KMS-11 (cell line): ENCODE measurements around the gene ATP5F1A.

Source experiments
- H2AFZ ChIP-seq: fragments of 200-600 bp; sonication (generic); 2 replicates; pipeline ENCODE4 v1.6.1; 2016; ENCODE audit warnings: antibody characterized with exemption, mixed run types, low read depth
- H3K27ac ChIP-seq: fragments of 200-600 bp; sonication (generic); 2 replicates; pipeline ENCODE4 v1.6.1; 2016; ENCODE audit warnings: mild to moderate bottlenecking, mixed run types
- H3K27me3 ChIP-seq: fragments of 200-600 bp; sonication (generic); 2 replicates; pipeline ENCODE4 v1.6.1; 2017; ENCODE audit warnings: mild to moderate bottlenecking, low read depth, mixed run types, moderate library complexity; ENCODE audit not compliant: insufficient read depth
- H3K36me3 ChIP-seq: fragments of 200-600 bp; sonication (generic); 2 replicates; pipeline ENCODE4 v1.6.1; 2017; ENCODE audit warnings: mild to moderate bottlenecking, mixed run types; ENCODE audit not compliant: insufficient read depth
- H3K4me1 ChIP-seq: fragments of 200-600 bp; sonication (generic); 2 replicates; pipeline ENCODE4 v1.6.1; 2016; ENCODE audit warnings: mild to moderate bottlenecking, low read depth, mixed run types; ENCODE audit not compliant: poor library complexity, severe bottlenecking
- H3K4me2 ChIP-seq: fragments of 200-600 bp; sonication (generic); 2 replicates; pipeline ENCODE4 v1.7.0; 2016; ENCODE audit warnings: mild to moderate bottlenecking, mixed run types
- H3K4me3 ChIP-seq: fragments of 200-600 bp; sonication (generic); IDR thresholded peaks from 2 replicates; pipeline ENCODE4 v1.6.1; 2017; ENCODE audit warnings: low read depth, low read length, mixed read lengths; ENCODE audit not compliant: insufficient read depth
- H3K79me2 ChIP-seq: fragments of 200-600 bp; sonication (generic); 2 replicates; pipeline ENCODE4 v1.6.1; 2016; ENCODE audit warnings: low read depth, mixed run types; ENCODE audit not compliant: insufficient read depth
- H3K9ac ChIP-seq: fragments of 200-600 bp; sonication (generic); 2 replicates; pipeline ENCODE4 v1.6.1; 2016; ENCODE audit warnings: mild to moderate bottlenecking, mixed run types
- H4K20me1 ChIP-seq: fragments of 200-600 bp; sonication (generic); 2 replicates; pipeline ENCODE4 v1.6.1; 2016; ENCODE audit warnings: mild to moderate bottlenecking, mixed run types; ENCODE audit not compliant: insufficient read depth
- TF ChIP-seq, protein P1 (sequence below): fragments of 200-600 bp; sonication (generic); conservative IDR thresholded peaks from 2 replicates; pipeline ENCODE4 v1.6.1; 2017; ENCODE audit warnings: low read depth, mild to moderate bottlenecking, antibody characterized with exemption, low read length, moderate library complexity, mixed read lengths

ATP5F1A gene

DNA sequence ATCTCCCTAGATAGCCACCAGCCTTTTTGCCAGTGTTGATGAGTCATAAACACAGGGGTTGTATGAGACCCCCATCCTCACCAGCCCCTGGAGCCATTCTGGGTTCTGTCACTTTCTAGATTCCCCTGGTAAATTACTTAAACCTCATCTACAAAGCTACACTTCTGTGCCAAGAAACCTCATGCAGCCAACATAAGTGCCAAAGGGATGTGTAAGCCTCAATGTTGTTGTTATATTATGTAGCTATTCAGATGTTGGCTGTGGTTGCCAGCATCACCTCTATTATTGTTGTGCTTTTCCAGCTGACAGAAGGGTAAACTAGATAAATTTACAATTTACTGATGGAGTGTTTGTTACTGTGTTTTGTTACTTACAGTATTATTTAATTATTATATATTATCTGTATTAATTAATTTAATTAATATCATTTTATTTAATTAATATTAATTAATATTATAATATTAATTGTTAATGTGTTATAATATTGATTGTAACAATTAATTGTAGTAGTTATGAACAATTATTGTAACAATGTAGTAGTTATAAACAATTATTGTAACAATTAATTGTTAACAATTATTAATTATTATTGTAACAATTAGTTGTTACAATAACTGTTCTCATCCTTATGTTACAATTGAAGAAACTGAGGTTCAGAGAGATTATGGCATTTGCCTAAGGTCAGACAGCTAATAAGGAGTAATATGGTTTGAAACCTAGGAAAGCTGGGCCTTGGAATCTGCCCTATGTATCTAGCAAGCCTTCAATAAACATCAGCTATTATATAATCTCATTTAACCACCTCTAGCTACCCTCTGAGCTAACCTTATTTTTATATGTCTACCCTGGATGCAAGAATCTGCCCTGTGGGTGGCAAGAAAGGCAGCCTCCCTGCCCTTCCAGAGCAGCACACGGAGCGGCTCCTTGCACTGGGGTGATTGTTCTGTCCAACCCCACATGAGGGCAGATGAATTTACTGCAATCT is 62.1 kb downstream of the ATP5F1A start:
- Histone ChIP-seq H3K27ac (no peak overlapping the region), H3K4me2 (no peak overlapping the region), H3K4me3 (no peak overlapping the region), H3K4me1 (no peaks in the 10 kb centered on the region), H4K20me1 (no peaks in the 10 kb centered on the region), H3K79me2 (no peaks in the 10 kb centered on the region), H3K36me3 (no peaks in the 10 kb centered on the region), H3K27me3 (no peaks in the 10 kb centered on the region), H2AFZ (no peak overlapping the region), H3K9ac (no peak overlapping the region)
- TF ChIP-seq, protein P1, sequence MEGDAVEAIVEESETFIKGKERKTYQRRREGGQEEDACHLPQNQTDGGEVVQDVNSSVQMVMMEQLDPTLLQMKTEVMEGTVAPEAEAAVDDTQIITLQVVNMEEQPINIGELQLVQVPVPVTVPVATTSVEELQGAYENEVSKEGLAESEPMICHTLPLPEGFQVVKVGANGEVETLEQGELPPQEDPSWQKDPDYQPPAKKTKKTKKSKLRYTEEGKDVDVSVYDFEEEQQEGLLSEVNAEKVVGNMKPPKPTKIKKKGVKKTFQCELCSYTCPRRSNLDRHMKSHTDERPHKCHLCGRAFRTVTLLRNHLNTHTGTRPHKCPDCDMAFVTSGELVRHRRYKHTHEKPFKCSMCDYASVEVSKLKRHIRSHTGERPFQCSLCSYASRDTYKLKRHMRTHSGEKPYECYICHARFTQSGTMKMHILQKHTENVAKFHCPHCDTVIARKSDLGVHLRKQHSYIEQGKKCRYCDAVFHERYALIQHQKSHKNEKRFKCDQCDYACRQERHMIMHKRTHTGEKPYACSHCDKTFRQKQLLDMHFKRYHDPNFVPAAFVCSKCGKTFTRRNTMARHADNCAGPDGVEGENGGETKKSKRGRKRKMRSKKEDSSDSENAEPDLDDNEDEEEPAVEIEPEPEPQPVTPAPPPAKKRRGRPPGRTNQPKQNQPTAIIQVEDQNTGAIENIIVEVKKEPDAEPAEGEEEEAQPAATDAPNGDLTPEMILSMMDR = no peak

DNA sequence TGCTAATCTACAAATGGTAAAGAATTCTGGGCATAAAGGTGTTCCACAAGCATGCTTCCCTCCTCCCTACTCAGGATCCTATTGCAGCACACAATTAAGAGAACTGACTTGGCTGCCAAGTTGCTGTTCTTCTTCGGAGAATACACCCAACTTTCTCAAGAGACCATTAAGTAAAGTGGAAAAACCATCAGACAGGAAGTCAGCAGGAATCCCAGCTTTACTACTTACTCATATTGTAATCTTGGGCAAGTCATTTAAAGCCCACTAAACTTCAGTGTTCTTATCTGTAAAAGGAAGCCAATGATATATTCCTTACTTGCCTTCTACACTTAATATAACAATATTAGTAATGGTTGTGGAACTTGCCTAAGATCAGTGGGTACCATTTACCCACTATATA is 63.9 kb downstream of the ATP5F1A start:
- Histone ChIP-seq H3K27ac (no peak overlapping the region), H2AFZ (no peak overlapping the region)

DNA sequence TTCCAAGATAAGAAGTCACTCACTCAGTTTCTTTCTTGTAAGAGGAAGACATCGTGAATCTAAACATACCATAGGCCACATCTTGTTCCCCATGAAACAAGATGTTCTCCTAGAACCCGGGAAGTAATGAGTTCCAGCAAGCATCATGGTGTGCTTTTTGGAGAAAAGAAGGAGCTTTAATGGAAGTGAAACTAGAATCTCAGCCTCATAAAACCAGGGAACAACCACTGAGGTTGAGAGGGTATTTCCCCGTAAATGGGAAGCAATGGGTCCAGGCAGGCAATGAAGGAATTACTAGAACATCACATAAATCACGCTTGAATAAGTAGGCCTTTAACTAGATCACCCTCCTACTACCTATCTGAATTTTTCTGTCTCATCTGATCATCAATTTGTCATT is 66.4 kb downstream of the ATP5F1A start:
- Histone ChIP-seq H3K27me3 (no peaks in the 10 kb centered on the region; the same call in 1 of the 2 replicates), H4K20me1 (no peaks in the 10 kb centered on the region), H3K36me3 (no peaks in the 10 kb centered on the region), H3K27ac (no peak overlapping the region), H2AFZ (no peak overlapping the region), H3K79me2 (no peaks in the 10 kb centered on the region), H3K4me2 (no peak overlapping the region), H3K4me3 (no peak overlapping the region), H3K9ac (no peak overlapping the region), H3K4me1 (no peaks in the 10 kb centered on the region)
- TF ChIP-seq, protein P1 = no peak

More for the DNA sequence above, 63.9 kb downstream of the ATP5F1A start:
- no peaks in the 10 kb centered on the region for H4K20me1 ChIP-seq
- H3K4me1 ChIP-seq = no peaks in the 10 kb centered on the region
- TF ChIP-seq, protein P1 = no peak
- H3K9ac ChIP-seq = no peak overlapping the region
- H3K4me2 ChIP-seq = no peak overlapping the region
- H3K4me3 ChIP-seq = no peak overlapping the region
- H3K27me3 ChIP-seq = no peaks in the 10 kb centered on the region
- no peaks in the 10 kb centered on the region for H3K36me3 ChIP-seq
- no peaks in the 10 kb centered on the region for H3K79me2 ChIP-seq
